NCI-H526 treated with DMSO at 0.1 percent for 48 hours (cell line): ENCODE measurements around the gene ANK3.

Source experiments
- DNase-seq: peaks from one replicate; lab custom pipeline; 2025; lab: John Stamatoyannopoulos, UW

The ANK3 gene

GRCh38 chr10:59976909-59977308 lies 412.8 kb downstream of the ANK3 start:
- DNase-seq, result no peak
